Measurements from ENCODE around the gene APBA1.

APBA1 gene

GRCh38 chr9:69660304-69660703 lies 11.9 kb downstream of the APBA1 start:
- no peak for DNase-seq (ENCODE audit: low read depth)
- no peak for TF ChIP-seq CTCF (IDR thresholded peaks at IDR 0.05; ENCODE audit: insufficient read depth, low read depth, low read length, missing control alignments)
- no peak overlapping the region for H3K4me3 ChIP-seq (ENCODE audit: low read depth, low read length)

GRCh38 chr9:69658987-69659675 lies 13.0 kb downstream of the APBA1 start:
- no peak for TF ChIP-seq CTCF (IDR thresholded peaks at IDR 0.05; ENCODE audit: insufficient read depth, low read depth, low read length, missing control alignments)
- no peak overlapping the region for H3K4me3 ChIP-seq (ENCODE audit: low read depth, low read length)
- DNase-seq (ENCODE audit: low read depth), result no peak

- DNase-seq (ENCODE audit: low read depth), result no peak
- no peak overlapping the region for H3K4me3 ChIP-seq (ENCODE audit: low read depth, low read length)
- TF ChIP-seq CTCF (IDR thresholded peaks at IDR 0.05; ENCODE audit: insufficient read depth, low read depth, low read length, missing control alignments), result no peak
Measured at GRCh38 chr9:69657269-69657668, 14.9 kb downstream of the APBA1 start.

DNA sequence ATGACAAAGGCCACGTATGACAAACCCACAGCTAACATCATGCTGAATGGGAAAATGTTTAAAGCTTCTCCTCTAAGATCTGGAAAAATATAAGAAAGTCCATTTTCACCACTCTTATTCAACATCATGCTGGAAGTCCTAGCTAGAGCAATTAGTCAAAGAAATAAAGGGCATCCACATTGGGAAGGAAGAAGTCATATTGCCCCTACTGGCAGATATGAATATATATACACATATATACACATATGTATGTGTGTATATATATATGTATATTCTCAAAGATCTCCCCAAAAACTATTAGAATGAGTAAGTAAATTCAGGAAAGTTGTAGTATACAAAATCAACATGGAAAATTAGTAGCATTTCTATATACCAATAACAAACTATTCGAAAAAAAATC lies 17.1 kb downstream of the APBA1 start:
- no peak for DNase-seq (ENCODE audit: low read depth)
- H3K4me3 ChIP-seq (ENCODE audit: low read depth, low read length), result no peak overlapping the region
- no peak for TF ChIP-seq CTCF (IDR thresholded peaks at IDR 0.05; ENCODE audit: insufficient read depth, low read depth, low read length, missing control alignments)

GRCh38 chr9:69653261-69653660 lies 18.9 kb downstream of the APBA1 start:
- DNase-seq (ENCODE audit: low read depth), result no peak
- no peak overlapping the region for H3K4me3 ChIP-seq (ENCODE audit: low read depth, low read length)
- TF ChIP-seq CTCF (IDR thresholded peaks at IDR 0.05; ENCODE audit: insufficient read depth, low read depth, low read length, missing control alignments), result no peak

GRCh38 chr9:69649566-69650250 lies 22.5 kb downstream of the APBA1 start:
- DNase-seq (ENCODE audit: low read depth), result no peak
- TF ChIP-seq CTCF (IDR thresholded peaks at IDR 0.05; ENCODE audit: insufficient read depth, low read depth, low read length, missing control alignments), result no peak
- H3K4me3 ChIP-seq (ENCODE audit: low read depth, low read length), result no peak overlapping the region

All from GM12865 (cell line).